Gastroesophageal sphincter (tissue), 3 donors: ENCODE results near the gene SLC7A10.

Source experiments
- POLR2A ChIP-seq, 2 donors: fragments of 450-650 bp; IDR thresholded peaks; one replicate each; pipeline ENCODE4 v1.6.1; 2017; ENCODE audit warnings: antibody characterized with exemption in 2 of 2, mild to moderate bottlenecking in 2 of 2, moderate library complexity in 1 of 2
- TF ChIP-seq, protein P1 (sequence below), 4 experiments: fragments of 200-600 bp in 2 of 4; fragments of 450-650 bp in 2 of 4; sonication (generic) in 1 of 4; IDR thresholded peaks; one replicate each; pipeline ENCODE4 v1.5.1; 2017 to 2019; ENCODE audit warnings: antibody characterized with exemption in 4 of 4, mild to moderate bottlenecking in 2 of 4, moderate library complexity in 2 of 4

GRCh38 chr19:33248553-33248953, 22.9 kb upstream of the SLC7A10 start:
- TF ChIP-seq POLR2A (IDR thresholded peaks at IDR 0.05), result no peak
- TF ChIP-seq, protein P1, sequence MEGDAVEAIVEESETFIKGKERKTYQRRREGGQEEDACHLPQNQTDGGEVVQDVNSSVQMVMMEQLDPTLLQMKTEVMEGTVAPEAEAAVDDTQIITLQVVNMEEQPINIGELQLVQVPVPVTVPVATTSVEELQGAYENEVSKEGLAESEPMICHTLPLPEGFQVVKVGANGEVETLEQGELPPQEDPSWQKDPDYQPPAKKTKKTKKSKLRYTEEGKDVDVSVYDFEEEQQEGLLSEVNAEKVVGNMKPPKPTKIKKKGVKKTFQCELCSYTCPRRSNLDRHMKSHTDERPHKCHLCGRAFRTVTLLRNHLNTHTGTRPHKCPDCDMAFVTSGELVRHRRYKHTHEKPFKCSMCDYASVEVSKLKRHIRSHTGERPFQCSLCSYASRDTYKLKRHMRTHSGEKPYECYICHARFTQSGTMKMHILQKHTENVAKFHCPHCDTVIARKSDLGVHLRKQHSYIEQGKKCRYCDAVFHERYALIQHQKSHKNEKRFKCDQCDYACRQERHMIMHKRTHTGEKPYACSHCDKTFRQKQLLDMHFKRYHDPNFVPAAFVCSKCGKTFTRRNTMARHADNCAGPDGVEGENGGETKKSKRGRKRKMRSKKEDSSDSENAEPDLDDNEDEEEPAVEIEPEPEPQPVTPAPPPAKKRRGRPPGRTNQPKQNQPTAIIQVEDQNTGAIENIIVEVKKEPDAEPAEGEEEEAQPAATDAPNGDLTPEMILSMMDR (IDR thresholded peaks at IDR 0.05), result no peak
